Cardiac muscle cell (in vitro differentiated cells and primary cell): ENCODE data around the gene FRAS1. TPM values are rescaled to one million over a fixed set of nuclear protein-coding genes. Genes with fewer than 3 reads are reported as not detected.

Source experiments
- DNase-seq, 2 donors: peaks; one replicate each; pipeline versions ENCODE4 v3.0.0 to v3.0.0-alpha.2; 2010 to 2017; ENCODE audit warnings: low read depth in 1 of 2, low spot score in 1 of 2
- H3K27ac ChIP-seq: fragments of 200-600 bp; sonication (generic); 2 replicates; pipeline ENCODE4 v1.5.1; 2016
- H3K27me3 ChIP-seq: fragments of 200-600 bp; sonication (generic); 2 replicates; pipeline ENCODE4 v1.6.0; 2016; ENCODE audit warnings: control low read depth
- H3K36me3 ChIP-seq: fragments of 200-600 bp; sonication (generic); 2 replicates; pipeline ENCODE4 v1.5.1; 2016; ENCODE audit warnings: control low read depth
- H3K4me1 ChIP-seq: fragments of 200-600 bp; sonication (generic); 2 replicates; pipeline ENCODE4 v1.8.1; 2017; ENCODE audit warnings: low read depth, mild to moderate bottlenecking, mixed run types
- H3K4me3 ChIP-seq: fragments of 200-600 bp; sonication (generic); 2 replicates; pipeline ENCODE4 v1.5.1; 2016; ENCODE audit warnings: mild to moderate bottlenecking
- H3K9me3 ChIP-seq: fragments of 200-600 bp; sonication (generic); 2 replicates; pipeline ENCODE4 v1.5.1; 2017; ENCODE audit warnings: low read depth, mild to moderate bottlenecking, control low read depth
- CTCF ChIP-seq: IDR thresholded peaks from 2 replicates; pipeline ENCODE4 v1.5.1; 2012; ENCODE audit warnings: low read depth, mild to moderate bottlenecking, low read length
- polyA plus RNA-seq: library from polyadenylated mRNA; unstranded; fragments of >200 nt; fragmentation: Nextera tagmentation; extraction: Ambion mirVana; gene quantifications from 2 replicates; pipeline ENCODE4 v1.2.1, GENCODE V29; 2016
- total RNA-seq: library from RNA; depleted of rRNA; stranded (reverse); fragments of >200 nt; gene quantifications from 2 replicates; pipeline ENCODE4 v1.2.3, GENCODE V29; 2016

FRAS1 gene
- total and polyA plus RNA-seq, 2 experiments from 2014 or later = 4.4 to 20.4 TPM

GRCh38 chr4:78518561-78518960 lies 461.4 kb downstream of the FRAS1 start:
- DNase-seq = peak in 1 of 2 donors; percentile 34
- Histone ChIP-seq H3K4me3 (no peak overlapping the region), H3K36me3 (no peaks in the 10 kb centered on the region), H3K4me1 (no peaks in the 10 kb centered on the region), H3K27me3 (no peaks in the 10 kb centered on the region), H3K27ac (no peak overlapping the region), H3K9me3 (no peaks in the 10 kb centered on the region)
- no peak for TF ChIP-seq CTCF

GRCh38 chr4:78519962-78520361 lies 462.8 kb downstream of the FRAS1 start:
- DNase-seq = no peak
- H3K4me1 ChIP-seq = no peaks in the 10 kb centered on the region
- no peaks in the 10 kb centered on the region for H3K27me3 ChIP-seq
- no peak overlapping the region for H3K4me3 ChIP-seq
- no peak for TF ChIP-seq CTCF
- H3K9me3 ChIP-seq = no peaks in the 10 kb centered on the region
- H3K27ac ChIP-seq = no peak overlapping the region
- no peaks in the 10 kb centered on the region for H3K36me3 ChIP-seq

- Histone ChIP-seq H3K27me3 (no peaks in the 10 kb centered on the region), H3K27ac (no peak overlapping the region), H3K4me1 (no peaks in the 10 kb centered on the region), H3K9me3 (no peaks in the 10 kb centered on the region), H3K36me3 (no peaks in the 10 kb centered on the region), H3K4me3 (no peak overlapping the region)
- DNase-seq = peak in 1 of 2 donors; percentile 83
- no peak for TF ChIP-seq CTCF
These were observed 463.7 kb downstream of the FRAS1 start for GRCh38 chr4:78520808-78521226.

GRCh38 chr4:78524009-78524408 lies 466.9 kb downstream of the FRAS1 start:
- Histone ChIP-seq H3K4me3 (no peak overlapping the region), H3K36me3 (no peaks in the 10 kb centered on the region), H3K4me1 (no peaks in the 10 kb centered on the region), H3K27me3 (no peaks in the 10 kb centered on the region), H3K9me3 (no peaks in the 10 kb centered on the region), H3K27ac (no peak overlapping the region)
- TF ChIP-seq CTCF = no peak
- no peak for DNase-seq

- Histone ChIP-seq H3K4me1 (no peaks in the 10 kb centered on the region), H3K9me3 (no peaks in the 10 kb centered on the region), H3K27me3 (no peaks in the 10 kb centered on the region), H3K27ac (no peak overlapping the region), H3K36me3 (no peaks in the 10 kb centered on the region), H3K4me3 (no peak overlapping the region)
- no peak for TF ChIP-seq CTCF
- no peak for DNase-seq
These were observed 468.4 kb downstream of the FRAS1 start for GRCh38 chr4:78525559-78525958.

GRCh38 chr4:78527103-78527502 lies 470.0 kb downstream of the FRAS1 start:
- DNase-seq = no peak
- no peak for TF ChIP-seq CTCF
- Histone ChIP-seq H3K4me3 (no peak overlapping the region), H3K4me1 (no peaks in the 10 kb centered on the region), H3K9me3 (no peaks in the 10 kb centered on the region), H3K36me3 (no peaks in the 10 kb centered on the region), H3K27me3 (no peaks in the 10 kb centered on the region), H3K27ac (no peak overlapping the region)
